Activated T-cell treated with anti-CD3 and anti-CD28 coated beads, Interleukin-2, amount 50 U/mL, for 48 hours (primary cell): ENCODE results near the gene RELL2.

Source experiments
- DNase-seq, 2 experiments: peaks; one replicate each; pipeline ENCODE4 v3.0.0-alpha.2; 2020

Gene RELL2

GRCh38 chr5:141650851-141651727 lies 14.3 kb downstream of the RELL2 start, which contains the start of gene FCHSD1:
Gene FCHSD1 (minus strand): TSS chr5:141651418. CDS start chr5:141651368, 50 bp downstream.
- DNase-seq, result peak; percentile 92 to 93

DNA sequence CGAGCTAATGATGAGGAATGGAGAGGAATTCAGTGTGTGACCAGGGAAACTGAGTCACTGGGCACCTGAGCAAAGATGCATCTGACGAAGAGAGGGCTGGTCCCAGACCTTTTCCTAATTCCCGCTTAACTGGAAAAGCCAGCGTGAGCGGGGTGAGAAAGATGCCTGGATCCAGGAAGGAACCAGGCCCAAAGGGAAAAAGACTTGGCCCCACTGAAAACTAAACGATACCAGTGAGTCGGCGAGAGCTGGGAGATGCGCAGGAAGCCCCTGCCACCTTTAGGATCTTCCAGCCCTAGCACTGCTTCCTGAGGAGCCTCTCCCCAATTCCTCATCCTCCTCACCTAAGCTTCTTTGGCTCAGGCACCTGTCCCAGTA lies 14.9 kb downstream of the RELL2 start:
- no peak for DNase-seq

- DNase-seq, result no peak
Measured at GRCh38 chr5:141654298-141654697, 17.5 kb downstream of the RELL2 start.

DNA sequence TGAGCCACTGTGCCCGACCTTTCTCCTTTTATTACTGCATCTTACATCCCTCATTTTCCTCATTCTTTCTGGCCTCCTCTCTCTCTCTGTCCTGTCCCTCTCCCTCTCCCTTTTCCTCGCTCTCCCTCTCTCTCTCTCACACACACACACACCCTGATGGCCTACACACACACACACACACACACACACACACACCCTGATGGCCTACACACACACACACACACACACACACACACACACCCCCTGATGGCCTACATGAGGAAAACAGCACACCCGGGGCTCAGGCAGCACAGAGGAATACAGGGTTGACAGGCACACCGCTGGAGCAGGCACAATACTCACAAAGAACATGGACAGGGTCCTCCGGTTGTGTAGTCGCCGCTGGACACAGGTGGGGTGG lies 18.2 kb downstream of the RELL2 start:
- no peak for DNase-seq

- DNase-seq, result no peak
Measured at GRCh38 chr5:141656396-141656795, 19.6 kb downstream of the RELL2 start.

GRCh38 chr5:141657404-141657803 lies 20.6 kb downstream of the RELL2 start:
- DNase-seq, result no peak

- DNase-seq, result no peak
Measured at GRCh38 chr5:141657937-141658545, 21.2 kb downstream of the RELL2 start.

- no peak for DNase-seq
Measured at GRCh38 chr5:141662028-141662427, 25.2 kb downstream of the RELL2 start.

DNA sequence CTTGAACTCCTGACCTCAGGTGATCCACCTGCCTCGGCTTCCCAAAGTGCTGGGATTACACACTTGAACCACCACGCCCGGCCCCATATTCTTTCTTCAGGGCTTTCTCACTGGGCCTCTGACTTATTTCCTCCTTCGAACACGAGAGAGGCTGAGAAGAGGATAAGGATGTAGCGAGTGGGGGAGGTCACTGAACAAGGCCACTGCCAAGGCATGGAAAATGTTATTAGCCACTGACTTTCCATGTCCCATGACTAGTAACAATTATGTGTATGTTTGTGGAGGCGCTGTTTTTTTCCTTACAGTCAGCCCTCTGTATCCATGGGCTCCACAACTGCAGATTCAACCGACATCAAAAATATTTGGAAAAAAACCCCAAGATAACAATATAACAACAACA lies 26.7 kb downstream of the RELL2 start:
- no peak for DNase-seq

- peak; percentile 86 for DNase-seq
Measured at GRCh38 chr5:141664733-141665461, 28.1 kb downstream of the RELL2 start.

- no peak for DNase-seq
Measured at GRCh38 chr5:141665995-141666940, 29.5 kb downstream of the RELL2 start.

- DNase-seq, result no peak
Measured at GRCh38 chr5:141668601-141669265, 31.9 kb downstream of the RELL2 start.

GRCh38 chr5:141669520-141669919 lies 32.7 kb downstream of the RELL2 start:
- DNase-seq, result no peak

DNA sequence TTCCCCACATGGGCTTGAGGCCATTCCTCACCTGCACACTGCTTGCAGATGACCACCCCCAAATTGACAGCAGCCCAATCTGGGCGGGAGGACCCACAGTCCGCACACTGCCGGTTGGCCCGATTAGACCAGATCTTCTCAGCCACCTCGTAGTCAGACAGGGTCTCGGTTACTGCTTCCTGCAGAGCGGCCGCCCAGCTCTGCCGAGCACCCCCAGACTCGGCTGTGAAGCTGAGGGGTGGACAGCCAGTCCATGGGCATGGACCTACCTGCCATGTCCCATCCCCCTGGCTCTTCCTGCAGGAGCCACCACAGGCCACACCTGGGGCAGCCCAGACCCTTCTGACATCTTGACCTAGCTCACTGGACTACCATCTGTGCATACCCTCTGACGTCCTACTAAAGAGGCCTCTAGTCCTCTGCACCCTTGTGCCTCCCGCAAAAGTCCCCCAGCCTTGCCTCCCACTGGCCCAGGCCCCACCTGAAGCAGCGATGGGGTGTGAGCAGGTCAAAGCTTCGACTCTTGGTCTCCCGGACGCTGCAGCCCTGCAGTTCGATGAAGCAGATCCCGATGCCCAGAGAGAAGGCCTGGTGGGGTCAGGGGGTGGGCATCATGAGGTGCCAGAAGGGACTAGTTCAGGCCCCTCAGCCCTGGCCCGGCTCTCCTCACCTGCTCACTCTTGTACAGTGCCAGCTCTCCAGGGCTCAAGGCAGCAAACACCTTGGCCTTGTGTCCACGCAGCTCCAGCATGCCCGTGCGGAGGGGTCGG lies 35.5 kb downstream of the RELL2 start:
- no peak for DNase-seq

- DNase-seq, result no peak
Measured at GRCh38 chr5:141672841-141673813, 36.3 kb downstream of the RELL2 start.

GRCh38 chr5:141674747-141675146 lies 38.0 kb downstream of the RELL2 start:
- DNase-seq, result no peak

- no peak for DNase-seq
Measured at GRCh38 chr5:141675672-141676071, 38.9 kb downstream of the RELL2 start.

GRCh38 chr5:141677415-141677814 lies 40.6 kb downstream of the RELL2 start:
- DNase-seq, result peak; percentile 31 to 32

DNA sequence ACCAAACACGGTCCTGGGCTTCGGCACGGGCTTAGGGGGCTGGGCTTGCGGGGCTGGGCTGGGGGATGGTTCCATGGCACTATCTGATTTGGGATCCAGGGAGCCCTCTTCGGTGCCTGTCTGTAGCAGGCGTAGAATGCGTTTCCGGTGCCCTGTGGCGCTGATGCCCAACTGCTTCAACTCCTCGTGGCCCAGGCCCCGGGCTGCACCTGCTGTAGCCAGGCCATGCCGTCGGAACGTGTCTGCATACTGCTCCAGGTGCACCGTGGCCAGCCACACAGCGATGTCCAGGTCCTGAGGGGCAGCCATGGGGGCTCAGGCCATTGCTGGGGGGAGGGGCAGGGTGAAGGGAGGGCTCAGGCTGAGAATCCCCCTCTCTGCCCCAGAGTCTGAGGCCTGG lies 43.4 kb downstream of the RELL2 start:
- no peak for DNase-seq

- no peak for DNase-seq
Measured at GRCh38 chr5:141680751-141681201, 44.0 kb downstream of the RELL2 start.
